GM19238 (cell line): ENCODE measurements around the gene ADM2.
"Not testable (repeated sequence)": the region's sequence is repeated elsewhere in the genome, so short reads cannot be mapped to it uniquely, and the experiment has no call there.

Experiments
- DNase-seq: peaks from one replicate; pipeline ENCODE4 v3.0.0; 2011; ENCODE audit warnings: low spot score; ENCODE audit not compliant: insufficient read length

ADM2 gene

DNA sequence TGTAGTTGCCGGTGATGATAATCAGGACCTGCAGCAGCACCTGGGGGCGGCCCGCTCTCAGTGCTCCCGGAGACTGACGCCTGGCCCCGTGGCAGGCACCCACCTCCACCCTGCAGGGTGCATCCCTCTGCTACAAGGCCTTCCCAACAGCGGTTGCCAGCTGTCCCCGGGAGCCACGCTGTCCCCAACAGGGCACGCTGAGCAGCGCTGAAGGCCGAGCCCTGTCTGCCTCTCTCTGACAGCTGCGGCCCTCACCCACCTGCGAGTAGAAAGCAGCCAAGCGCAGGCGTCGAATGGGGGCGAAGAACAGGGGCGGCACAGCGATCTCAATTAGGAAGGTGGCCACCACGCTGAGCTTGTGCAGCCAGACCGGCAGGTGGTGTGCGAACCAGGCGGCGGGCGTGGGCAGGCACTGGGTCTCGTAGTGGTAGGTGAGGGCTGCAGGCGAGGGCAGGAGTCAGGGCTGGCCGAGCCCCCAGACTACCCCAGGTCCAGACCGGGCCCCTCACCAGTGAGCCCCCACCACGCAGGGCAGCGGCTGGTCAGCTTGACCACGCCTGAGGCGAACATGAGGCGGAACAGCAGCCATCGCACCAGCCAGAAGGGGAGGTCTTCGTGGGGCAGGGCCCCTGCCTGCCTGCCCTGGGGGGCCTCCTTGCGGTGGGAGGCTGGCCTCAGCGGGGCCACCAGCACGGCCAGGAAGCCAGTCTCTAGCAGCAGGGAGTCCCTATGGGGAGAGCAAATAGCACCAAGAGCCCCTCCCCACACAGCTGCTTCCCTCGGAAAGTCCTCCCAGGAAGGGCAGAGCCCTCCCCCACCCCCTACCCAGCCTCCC lies 24.6 kb downstream of the ADM2 start:
- no peak for DNase-seq

DNA sequence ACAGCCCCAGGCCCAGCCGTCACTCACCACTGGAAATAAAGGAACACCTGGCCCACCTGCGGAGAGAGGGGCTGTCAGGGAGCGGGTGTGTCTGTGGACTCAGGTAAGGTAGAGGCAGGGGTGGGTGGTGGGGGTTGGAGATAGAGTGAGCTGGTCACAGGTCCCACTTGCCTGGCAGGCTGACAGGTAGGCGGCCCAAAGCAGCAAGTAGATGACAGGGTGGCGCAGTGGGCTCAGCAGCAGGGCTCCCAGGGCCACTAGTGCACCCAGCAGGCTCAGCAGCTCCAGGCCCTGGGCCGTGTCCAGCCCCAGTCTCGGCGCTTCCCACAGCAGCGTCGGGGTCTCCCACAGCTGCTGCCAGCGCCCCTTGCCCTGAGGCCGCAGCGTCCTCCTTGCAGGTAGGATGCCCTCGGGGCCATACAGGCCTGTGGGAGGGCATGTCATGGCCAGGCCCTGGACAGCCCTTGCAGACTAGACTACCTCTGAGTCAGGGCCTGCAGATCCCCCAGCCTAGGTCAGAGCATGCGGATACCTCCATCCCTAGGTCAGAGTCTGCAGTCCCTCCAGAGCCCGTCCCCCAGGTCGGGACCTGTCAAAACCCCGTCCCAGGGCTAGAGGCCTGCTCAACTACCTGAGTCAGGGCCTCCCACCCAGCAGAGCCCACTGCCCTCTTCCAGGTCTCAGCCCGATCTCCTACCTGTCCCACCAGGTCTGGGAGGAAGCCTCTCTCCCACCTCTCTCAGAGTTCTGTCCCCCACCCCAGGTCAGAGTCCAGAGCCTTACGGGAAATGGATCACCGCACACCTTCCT lies 25.5 kb downstream of the ADM2 start:
- DNase-seq = no peak

- peak; percentile 98 for DNase-seq
Observed at GRCh38 chr22:50507421-50507990, 26.2 kb downstream of the ADM2 start, which contains the start of gene LMF2. LMF2 (minus strand) TSS chr22:50507702; CDS start chr22:50507675, 27 bp downstream.

GRCh38 chr22:50507991-50508884 lies 26.9 kb downstream of the ADM2 start, which contains the start of gene NCAPH2:
NCAPH2 (plus strand) TSS chr22:50508224; CDS start chr22:50508338, 114 bp downstream.
- peak; percentile 100 for DNase-seq

GRCh38 chr22:50508897-50509296 lies 27.6 kb downstream of the ADM2 start:
- DNase-seq = no peak

- DNase-seq = no peak
Observed at GRCh38 chr22:50513175-50513574, 31.8 kb downstream of the ADM2 start.

DNA sequence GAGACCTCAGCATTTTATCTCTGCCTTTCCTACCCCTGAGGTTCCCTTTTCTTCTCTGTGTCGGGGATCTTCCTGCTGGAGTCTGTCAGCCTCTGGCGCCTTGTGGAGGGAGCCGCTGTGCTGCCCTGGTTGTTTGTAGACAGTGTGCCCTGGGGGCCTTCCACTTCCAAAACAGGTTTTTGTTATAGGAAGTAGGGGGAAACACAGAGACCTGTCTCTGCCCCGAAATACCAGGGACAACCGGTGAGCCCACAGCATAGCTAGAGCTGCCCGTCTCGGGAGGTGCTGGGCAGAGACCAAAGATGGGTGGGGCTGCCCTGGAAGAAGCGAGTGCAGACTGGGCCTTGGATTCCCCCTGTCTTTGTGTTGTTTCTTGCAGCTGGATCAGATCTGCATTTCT lies 34.7 kb downstream of the ADM2 start:
- no peak for DNase-seq

GRCh38 chr22:50516891-50517290 lies 35.5 kb downstream of the ADM2 start:
- DNase-seq = no peak

DNA sequence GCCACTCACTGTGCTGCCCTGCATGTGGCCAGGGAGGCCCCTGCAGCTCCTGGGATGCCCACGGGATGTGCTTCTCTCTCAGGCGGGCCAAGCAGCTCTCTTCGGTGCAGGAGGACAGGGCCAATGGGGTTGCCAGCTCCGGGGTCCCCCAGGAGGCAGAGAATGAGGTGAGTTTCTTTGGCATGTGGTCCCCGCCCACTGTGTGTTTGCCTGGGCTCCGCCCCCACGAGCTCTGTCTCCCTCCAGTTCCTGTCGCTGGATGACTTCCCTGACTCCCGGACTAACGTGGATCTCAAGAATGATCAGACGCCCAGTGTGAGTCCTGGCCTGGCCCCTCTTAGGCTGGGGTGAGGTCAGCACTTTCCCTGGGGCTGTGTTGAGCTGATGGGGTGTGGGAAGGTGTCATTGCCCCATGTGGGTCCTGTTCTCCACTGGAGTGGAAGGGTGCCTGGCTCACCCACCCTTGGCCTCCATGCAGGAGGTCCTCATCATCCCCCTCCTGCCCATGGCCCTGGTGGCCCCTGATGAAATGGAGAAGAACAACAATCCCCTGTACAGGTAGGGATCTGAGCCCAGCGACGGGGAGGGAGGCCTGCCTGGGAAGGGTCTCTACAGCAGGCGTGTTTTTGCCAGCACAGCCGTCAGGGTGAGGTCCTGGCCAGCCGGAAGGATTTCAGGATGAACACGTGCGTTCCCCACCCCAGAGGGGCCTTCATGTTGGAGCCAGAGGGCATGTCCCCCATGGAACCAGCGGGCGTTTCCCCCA lies 36.3 kb downstream of the ADM2 start:
- no peak for DNase-seq

- no peak for DNase-seq
Observed at GRCh38 chr22:50518606-50519005, 37.3 kb downstream of the ADM2 start.

- no peak for DNase-seq
Observed at GRCh38 chr22:50519151-50519550, 37.8 kb downstream of the ADM2 start.

DNA sequence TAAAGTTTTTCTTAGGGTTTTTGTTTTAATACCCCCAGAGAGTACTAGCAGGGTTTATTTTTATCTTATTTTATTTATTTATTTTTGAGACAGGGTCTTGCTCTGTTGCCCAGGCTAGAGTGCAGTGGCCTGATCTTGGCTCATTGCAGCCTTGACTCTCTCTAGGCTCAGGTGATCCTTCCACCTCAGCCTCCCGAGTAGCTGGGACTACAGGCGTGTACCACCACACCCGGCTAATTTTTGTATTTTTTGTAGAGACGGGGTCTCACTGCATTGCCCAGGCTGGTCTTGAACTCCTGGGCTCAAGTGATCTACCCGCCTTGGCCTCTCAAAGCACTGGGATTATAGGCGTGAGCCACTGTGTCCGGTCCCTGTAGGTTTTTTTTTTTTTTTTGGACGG lies 38.8 kb downstream of the ADM2 start:
- DNase-seq = not testable (repeated sequence)

DNA sequence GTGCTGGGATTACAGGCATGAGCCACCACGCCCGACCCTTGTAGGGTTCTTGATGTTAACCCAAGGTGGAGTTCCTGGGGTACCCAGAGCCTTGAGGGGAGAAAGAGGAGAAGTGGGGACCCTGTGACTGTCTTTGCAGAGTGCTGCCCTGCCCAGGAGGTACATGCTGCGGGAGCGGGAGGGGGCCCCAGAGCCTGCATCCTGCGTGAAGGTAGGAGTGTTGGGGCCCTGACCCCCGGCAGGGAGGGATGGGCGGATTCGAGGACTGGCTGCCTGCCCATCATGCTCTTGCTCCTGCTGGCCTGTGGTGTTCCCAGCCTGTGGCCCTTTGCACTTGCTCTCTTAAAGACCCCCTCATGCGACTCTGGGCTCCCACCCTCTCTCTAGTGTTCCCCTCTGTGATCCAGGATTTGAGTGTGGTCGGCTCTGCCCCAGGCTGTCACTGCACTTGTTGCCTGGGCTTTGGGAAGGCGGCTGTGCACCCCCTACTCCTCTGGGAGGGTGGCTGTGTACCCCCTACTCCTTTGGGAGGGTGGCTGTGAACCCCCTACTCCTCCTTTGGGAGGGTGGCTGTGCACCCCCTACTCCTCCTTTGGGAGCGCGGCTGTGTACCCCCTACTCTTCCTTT lies 39.6 kb downstream of the ADM2 start:
- no peak for DNase-seq

- DNase-seq = no peak
Observed at GRCh38 chr22:50521710-50522109, 40.4 kb downstream of the ADM2 start.

GRCh38 chr22:50522208-50522805 lies 41.0 kb downstream of the ADM2 start:
- DNase-seq = no peak

- DNase-seq = no peak
Observed at GRCh38 chr22:50522806-50523438, 41.6 kb downstream of the ADM2 start.

- DNase-seq = no peak
Observed at GRCh38 chr22:50523458-50523805, 42.1 kb downstream of the ADM2 start.

DNA sequence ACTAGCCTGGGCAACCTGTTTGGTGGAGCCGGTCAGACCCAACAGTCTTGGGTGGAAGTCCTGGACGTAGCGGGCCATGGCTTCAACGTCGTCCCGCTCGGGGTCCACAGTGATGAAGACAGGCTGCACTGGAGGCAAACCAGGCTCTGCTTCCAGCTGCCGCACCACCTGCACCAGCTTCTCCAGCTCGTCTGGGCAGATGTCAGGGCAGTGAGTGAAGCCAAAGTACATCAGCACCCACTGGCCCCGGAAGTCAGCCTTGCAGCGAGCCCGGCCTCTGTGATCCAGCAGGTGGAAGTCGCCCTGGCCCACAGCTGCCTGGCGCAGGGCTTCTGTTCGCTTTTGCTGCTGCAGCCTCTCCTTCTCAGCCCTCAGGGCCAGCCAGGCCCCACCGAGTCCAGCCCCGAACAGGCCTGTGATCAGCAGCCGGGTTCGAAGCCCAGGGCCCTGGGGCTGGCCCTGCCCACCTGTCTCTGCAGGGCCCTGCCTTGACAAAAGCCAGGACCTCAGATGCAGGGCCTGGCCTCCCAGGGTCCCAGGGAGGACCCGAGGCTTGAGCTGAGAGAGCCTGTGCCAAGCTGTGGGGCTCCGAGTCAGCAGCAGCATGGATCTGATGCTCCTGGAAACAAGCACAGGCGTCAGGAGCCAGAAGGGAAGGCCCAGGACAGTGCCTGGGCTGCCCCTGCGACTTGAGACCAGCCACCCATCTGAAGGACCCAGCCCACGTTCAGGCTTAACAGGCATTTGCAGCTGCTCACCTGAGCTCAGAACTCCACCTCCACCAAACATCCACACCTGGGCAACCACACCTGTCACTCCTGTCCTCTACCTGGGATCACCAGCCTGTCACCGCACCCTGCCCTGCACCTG lies 42.7 kb downstream of the ADM2 start:
- DNase-seq = no peak
